BE2C (cell line): Measurements from ENCODE around the gene NAGK.
"Not testable (repeated sequence)": the region's sequence is repeated elsewhere in the genome, so short reads cannot be mapped to it uniquely, and the experiment has no call there.

Source experiments
- DNase-seq: peaks from one replicate; pipeline ENCODE4 v3.0.0-alpha.2; 2020
- H3K27me3 ChIP-seq: fragments of 250-450 bp; sonication (Bioruptor Pico); 2 replicates; pipeline ENCODE4 v1.5.1; 2020; ENCODE audit warnings: mild to moderate bottlenecking
- H3K36me3 ChIP-seq: fragments of 250-450 bp; sonication (Bioruptor Pico); 2 replicates; pipeline ENCODE4 v1.5.1; 2020; ENCODE audit warnings: mild to moderate bottlenecking
- H3K4me1 ChIP-seq: fragments of 250-450 bp; sonication (Bioruptor Pico); 2 replicates; pipeline ENCODE4 v1.5.1; 2020
- H3K4me3 ChIP-seq: 2 replicates; pipeline ENCODE4 v1.5.1; 2011; ENCODE audit warnings: low read depth, low read length
- H3K9me3 ChIP-seq: fragments of 250-450 bp; sonication (Bioruptor Pico); 2 replicates; pipeline ENCODE4 v1.5.1; 2020
- TF ChIP-seq, protein P1 (sequence below): IDR thresholded peaks from 2 replicates; pipeline ENCODE4 v1.5.1; 2012; ENCODE audit warnings: mild to moderate bottlenecking, low read depth, low read length

NAGK gene

GRCh38 chr2:71082402-71083252 lies 14.2 kb downstream of the NAGK start:
- no peaks in the 10 kb centered on the region for H3K27me3 ChIP-seq
- H3K4me3 ChIP-seq, result no peak overlapping the region
- H3K4me1 ChIP-seq, result no peaks in the 10 kb centered on the region
- no peaks in the 10 kb centered on the region for H3K9me3 ChIP-seq
- TF ChIP-seq, protein P1, sequence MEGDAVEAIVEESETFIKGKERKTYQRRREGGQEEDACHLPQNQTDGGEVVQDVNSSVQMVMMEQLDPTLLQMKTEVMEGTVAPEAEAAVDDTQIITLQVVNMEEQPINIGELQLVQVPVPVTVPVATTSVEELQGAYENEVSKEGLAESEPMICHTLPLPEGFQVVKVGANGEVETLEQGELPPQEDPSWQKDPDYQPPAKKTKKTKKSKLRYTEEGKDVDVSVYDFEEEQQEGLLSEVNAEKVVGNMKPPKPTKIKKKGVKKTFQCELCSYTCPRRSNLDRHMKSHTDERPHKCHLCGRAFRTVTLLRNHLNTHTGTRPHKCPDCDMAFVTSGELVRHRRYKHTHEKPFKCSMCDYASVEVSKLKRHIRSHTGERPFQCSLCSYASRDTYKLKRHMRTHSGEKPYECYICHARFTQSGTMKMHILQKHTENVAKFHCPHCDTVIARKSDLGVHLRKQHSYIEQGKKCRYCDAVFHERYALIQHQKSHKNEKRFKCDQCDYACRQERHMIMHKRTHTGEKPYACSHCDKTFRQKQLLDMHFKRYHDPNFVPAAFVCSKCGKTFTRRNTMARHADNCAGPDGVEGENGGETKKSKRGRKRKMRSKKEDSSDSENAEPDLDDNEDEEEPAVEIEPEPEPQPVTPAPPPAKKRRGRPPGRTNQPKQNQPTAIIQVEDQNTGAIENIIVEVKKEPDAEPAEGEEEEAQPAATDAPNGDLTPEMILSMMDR, result no peak
- no peak for DNase-seq
- H3K36me3 ChIP-seq, result no peaks in the 10 kb centered on the region

DNA sequence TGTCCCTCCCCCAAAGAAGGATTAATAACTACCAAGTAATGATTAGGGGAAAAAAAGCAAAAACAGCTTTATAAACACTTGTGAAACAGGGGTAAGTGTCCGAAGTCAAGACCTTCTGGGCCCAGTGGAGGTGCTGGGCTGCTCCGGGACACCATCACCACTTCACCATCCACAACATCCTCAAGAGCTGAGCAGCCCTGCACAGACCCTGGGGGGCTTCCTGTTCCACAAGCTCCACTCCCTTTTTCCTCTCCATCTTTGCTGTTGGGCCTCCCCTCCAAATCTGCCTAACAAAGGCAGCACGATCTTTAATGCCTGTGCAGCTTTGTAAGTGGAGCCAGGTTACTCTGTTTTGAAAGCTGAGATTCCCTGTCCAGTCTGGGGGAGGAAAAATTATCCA lies 14.8 kb downstream of the NAGK start:
- H3K4me1 ChIP-seq, result not testable (repeated sequence)

GRCh38 chr2:71083752-71084312 lies 15.4 kb downstream of the NAGK start:
- not testable (repeated sequence) for H3K4me1 ChIP-seq, H3K4me3 ChIP-seq, DNase-seq

More for the DNA sequence above, 14.8 kb downstream of the NAGK start:
- H3K4me3 ChIP-seq, DNase-seq, H3K36me3 ChIP-seq, H3K9me3 ChIP-seq, H3K27me3 ChIP-seq: not testable (repeated sequence)

DNA sequence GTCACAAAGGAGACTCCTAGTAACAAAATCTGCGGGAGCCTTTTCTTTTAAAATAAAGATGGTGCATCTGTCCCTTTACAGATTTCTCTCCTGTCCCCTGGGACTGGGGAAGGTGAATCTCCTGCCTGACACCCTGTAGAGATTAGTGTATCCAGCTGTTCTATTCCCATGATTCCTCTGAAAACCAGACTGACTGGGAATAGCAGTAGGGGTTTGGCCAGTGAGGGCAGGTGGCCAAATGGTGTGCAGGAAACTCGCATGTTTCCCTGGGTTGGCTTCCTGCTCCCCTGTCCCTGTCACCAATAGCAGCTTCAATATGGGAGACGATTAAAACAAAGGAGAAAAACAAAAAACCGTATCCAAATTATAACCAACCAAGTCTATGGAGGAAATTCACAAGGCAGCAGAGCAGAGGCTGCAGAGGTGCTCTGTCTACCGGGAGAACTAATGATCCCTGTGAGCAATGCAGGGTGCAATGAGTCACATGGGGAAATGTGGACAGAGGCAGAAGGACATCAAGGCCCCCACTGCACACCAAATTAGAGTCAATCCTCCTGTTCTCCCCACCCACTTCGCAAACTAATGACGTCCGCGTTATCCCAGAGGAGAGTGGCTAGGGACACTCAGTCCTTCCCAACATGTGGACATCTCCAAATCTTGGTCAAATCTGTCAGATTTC lies 17.0 kb downstream of the NAGK start:
- H3K9me3 ChIP-seq, H3K4me1 ChIP-seq, H3K27me3 ChIP-seq, H3K36me3 ChIP-seq, H3K4me3 ChIP-seq, DNase-seq: not testable (repeated sequence)

More at GRCh38 chr2:71083752-71084312, 15.4 kb downstream of the NAGK start:
- not testable (repeated sequence) for H3K27me3 ChIP-seq, H3K36me3 ChIP-seq, H3K9me3 ChIP-seq

- DNase-seq, H3K9me3 ChIP-seq, H3K4me1 ChIP-seq, H3K4me3 ChIP-seq, H3K36me3 ChIP-seq, H3K27me3 ChIP-seq: not testable (repeated sequence)
Measured at GRCh38 chr2:71089475-71089874, 21.0 kb downstream of the NAGK start.

DNA sequence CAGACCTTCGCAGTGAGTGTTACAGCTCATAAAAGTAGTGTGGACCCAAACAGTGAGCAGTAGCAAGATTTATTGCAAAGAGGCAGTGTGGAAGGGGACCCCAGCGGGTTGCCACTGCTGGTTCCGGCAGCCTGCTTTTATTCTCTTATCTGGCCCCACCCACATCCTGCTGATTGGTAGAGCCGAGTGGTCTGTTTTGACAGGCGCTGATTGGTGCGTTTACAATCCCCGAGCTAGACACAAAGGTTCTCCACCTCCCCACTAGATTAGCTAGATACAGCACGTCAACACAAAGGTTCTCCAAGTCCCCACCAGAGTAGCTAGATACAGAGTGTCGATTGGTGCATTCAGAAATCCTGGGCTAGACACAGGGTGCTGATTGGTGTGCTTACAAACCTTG lies 23.4 kb downstream of the NAGK start:
- not testable (repeated sequence) for DNase-seq, H3K4me3 ChIP-seq, H3K36me3 ChIP-seq, H3K27me3 ChIP-seq, H3K4me1 ChIP-seq, H3K9me3 ChIP-seq

- not testable (repeated sequence) for DNase-seq, H3K36me3 ChIP-seq, H3K27me3 ChIP-seq, H3K9me3 ChIP-seq, H3K4me1 ChIP-seq, H3K4me3 ChIP-seq
Measured at GRCh38 chr2:71092491-71093260, 24.2 kb downstream of the NAGK start.

DNA sequence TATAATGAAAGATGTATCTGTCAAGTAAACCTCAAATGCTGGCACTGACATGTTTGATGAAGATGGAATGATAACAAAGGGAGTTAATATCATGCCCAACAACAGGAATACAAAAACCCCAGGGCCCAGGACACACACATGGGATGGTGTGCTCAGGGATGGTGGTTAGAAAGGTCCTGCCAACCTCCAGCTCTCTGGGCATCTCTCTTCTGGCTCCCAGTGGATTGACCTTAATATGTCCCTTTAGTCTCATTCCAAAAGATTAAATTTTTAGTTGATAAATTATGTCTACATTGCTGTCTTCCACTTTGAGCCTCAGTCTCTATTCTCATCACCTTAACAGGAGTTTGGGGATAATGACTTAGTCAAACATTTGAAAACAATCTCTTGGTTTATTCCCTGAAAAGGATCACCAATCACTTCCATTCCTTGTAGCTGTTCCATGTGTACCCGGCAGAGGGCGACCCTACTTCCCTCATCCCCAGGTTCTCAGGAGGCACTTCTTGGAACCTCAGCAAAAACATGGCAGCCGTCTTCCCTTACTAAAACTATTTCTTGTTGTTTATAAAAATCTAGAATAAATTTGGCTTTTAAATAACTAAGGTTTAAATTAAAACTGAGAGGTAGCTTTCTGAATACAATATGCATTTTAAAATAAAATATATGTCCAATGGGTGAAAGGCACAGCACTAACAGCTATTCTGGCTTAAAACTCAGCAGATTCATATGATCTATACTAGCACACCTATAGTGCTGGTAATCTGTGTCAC lies 31.9 kb downstream of the NAGK start:
- no peaks in the 10 kb centered on the region for H3K27me3 ChIP-seq

More for the DNA sequence above, 31.9 kb downstream of the NAGK start:
- H3K36me3 ChIP-seq, result no peaks in the 10 kb centered on the region
- H3K9me3 ChIP-seq, result no peaks in the 10 kb centered on the region
- peak; percentile 42 for DNase-seq
- TF ChIP-seq, protein P1, result peak; percentile 55
- no peak overlapping the region for H3K4me3 ChIP-seq
- H3K4me1 ChIP-seq, result no peaks in the 10 kb centered on the region
